HL-60 (cell line): Measurements from ENCODE around the gene TAOK2.

Experiments
- DNase-seq, 2 experiments: peaks; one replicate each; pipeline ENCODE4 v3.0.0-alpha.2; 2010 to 2020; ENCODE audit warnings: low read depth in 1 of 2, low spot score in 1 of 2
- H3K27ac ChIP-seq: fragments of 250-450 bp; sonication (Bioruptor Pico); replicated peaks from 2 replicates; pipeline ENCODE4 v1.5.1; 2020; ENCODE audit warnings: mild to moderate bottlenecking, moderate library complexity
- H3K27me3 ChIP-seq: fragments of 250-450 bp; sonication (Bioruptor Pico); 2 replicates; pipeline ENCODE4 v1.5.1; 2021; ENCODE audit warnings: mild to moderate bottlenecking, moderate library complexity; ENCODE audit not compliant: insufficient read depth, poor library complexity, severe bottlenecking
- H3K4me3 ChIP-seq: replicated peaks from 2 replicates; pipeline ENCODE4 v1.5.1; 2011; ENCODE audit warnings: mild to moderate bottlenecking, control low read depth, low read length; ENCODE audit not compliant: insufficient read depth
- GABPA ChIP-seq: IDR thresholded peaks from 2 replicates; pipeline ENCODE4 v1.6.1; 2012; ENCODE audit warnings: low read depth
- POLR2AphosphoS5 ChIP-seq: IDR thresholded peaks from 2 replicates; pipeline ENCODE4 v1.6.1; 2012; ENCODE audit warnings: low read depth
- SPI1 ChIP-seq: IDR thresholded peaks from 2 replicates; pipeline ENCODE4 v1.6.1; 2012; ENCODE audit warnings: low read depth, mild to moderate bottlenecking, borderline replicate concordance
- TF ChIP-seq, protein P1 (sequence below): IDR thresholded peaks from one replicate; pipeline ENCODE4 v1.5.1; 2011; ENCODE audit warnings: low read length, control low read depth, inconsistent platforms; ENCODE audit not compliant: insufficient read depth
- TF ChIP-seq, protein P2 (sequence below): IDR thresholded peaks from 2 replicates; pipeline ENCODE4 v1.6.1; 2012; ENCODE audit warnings: low read depth; ENCODE audit not compliant: insufficient replicate concordance

The TAOK2 gene

DNA sequence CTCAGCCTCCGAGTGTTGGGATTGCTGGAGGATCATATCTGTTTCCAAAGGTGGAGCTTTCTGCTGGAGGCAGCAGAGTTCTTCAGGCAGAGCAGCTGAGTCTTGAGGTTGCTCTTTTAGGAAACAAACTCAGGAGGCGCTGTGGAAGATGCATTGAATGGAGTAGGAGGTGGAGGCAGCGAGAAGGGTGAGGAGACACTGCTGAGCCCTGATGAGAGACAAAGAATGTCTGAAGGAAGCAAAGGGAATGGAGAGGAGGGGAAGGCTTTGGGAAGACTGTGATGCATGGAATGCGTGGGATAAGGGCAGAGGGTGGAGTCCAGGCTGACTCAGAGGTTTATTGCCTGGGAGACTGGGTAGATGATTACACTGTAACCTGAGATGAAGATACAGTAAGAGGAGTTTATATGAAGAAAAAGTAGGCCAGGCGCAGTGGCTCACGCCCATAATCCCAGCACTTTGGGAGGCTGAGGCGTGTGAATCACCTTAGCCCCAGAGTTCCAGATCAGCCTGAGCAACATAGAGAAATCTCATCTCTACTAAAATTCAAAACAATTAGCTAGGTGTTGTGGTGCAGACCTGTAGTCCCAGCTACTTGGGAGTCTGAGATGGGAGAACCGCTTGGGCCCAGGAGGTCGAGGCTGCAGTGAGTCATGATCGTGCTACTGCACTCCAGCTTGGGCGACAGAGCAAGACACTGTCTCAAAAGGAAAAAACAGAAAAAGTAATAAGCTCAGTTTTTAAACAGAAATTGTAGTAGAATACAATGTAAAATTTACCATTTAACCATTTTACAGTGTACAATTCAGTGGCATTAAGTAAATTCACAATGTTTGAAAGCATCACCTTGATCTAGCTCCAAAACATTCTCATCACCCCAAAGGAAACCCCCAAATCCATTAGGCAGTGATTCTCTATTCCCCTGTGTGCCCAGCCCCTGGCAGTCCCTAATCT lies 29.5 kb upstream of the TAOK2 start:
- no peak for TF ChIP-seq POLR2AphosphoS5
- TF ChIP-seq, protein P1, sequence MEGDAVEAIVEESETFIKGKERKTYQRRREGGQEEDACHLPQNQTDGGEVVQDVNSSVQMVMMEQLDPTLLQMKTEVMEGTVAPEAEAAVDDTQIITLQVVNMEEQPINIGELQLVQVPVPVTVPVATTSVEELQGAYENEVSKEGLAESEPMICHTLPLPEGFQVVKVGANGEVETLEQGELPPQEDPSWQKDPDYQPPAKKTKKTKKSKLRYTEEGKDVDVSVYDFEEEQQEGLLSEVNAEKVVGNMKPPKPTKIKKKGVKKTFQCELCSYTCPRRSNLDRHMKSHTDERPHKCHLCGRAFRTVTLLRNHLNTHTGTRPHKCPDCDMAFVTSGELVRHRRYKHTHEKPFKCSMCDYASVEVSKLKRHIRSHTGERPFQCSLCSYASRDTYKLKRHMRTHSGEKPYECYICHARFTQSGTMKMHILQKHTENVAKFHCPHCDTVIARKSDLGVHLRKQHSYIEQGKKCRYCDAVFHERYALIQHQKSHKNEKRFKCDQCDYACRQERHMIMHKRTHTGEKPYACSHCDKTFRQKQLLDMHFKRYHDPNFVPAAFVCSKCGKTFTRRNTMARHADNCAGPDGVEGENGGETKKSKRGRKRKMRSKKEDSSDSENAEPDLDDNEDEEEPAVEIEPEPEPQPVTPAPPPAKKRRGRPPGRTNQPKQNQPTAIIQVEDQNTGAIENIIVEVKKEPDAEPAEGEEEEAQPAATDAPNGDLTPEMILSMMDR, result no peak
- no peak for DNase-seq
- Histone ChIP-seq H3K27ac (no peak overlapping the region), H3K27me3 (no peaks in the 10 kb centered on the region), H3K4me3 (no peak overlapping the region)

DNA sequence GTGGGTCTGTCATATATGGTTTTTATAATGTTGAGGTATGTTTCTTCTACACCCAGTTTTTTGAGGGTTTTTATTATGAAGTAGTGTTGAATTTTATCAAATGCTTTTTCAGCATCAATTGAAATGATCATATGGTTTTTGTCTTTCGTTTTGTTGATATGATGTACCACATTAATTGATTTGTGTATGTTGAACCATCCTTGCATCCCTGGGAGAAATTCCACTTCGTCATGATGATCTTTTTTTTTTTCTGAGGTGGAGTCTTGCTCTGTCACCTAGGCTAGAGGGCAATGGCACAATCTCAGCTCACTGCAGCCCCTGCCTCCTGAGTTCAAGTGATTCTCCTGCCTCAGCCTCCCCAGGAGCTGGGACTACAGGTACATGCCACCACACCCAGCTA lies 25.8 kb upstream of the TAOK2 start:
- Histone ChIP-seq H3K27ac (no peak overlapping the region), H3K4me3 (no peak overlapping the region), H3K27me3 (no peaks in the 10 kb centered on the region)
- TF ChIP-seq POLR2AphosphoS5, result no peak
- TF ChIP-seq, protein P1, result no peak
- no peak for DNase-seq

DNA sequence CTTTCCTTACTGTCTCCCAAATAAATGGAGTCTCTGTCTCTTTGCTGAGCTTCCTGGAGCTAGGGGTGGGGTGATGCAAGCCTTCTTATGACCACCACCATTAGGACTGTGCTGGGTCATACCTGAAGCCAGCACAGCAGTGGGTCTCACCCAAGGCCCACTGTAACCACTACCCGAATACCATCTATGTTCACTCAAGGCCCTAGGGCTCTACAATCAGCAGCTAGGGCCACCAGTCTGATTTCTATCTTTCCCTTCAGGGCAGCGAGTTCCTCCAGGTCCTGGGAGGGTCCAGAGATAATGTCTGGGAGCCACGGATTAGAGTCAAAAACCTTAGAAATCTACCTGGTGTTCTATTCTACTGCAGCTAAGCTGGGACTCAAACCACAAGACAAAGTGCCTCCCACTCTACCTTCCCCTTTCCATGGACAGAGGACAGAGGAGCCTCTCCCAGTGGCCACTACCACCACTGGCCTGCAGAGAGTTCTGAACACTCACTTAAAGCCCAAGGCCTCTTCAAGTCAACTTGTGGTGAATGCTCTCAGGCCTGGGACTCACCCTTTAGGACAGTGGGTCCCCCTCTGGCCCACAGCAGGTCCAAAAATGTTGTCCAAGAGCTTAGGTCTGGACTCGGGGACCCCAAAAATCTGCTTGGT lies 22.7 kb upstream of the TAOK2 start:
- TF ChIP-seq SPI1, result no peak
- H3K4me3 ChIP-seq, result no peak overlapping the region
- no peak for DNase-seq
- H3K27me3 ChIP-seq, result no peaks in the 10 kb centered on the region
- H3K27ac ChIP-seq, result no peak overlapping the region

DNA sequence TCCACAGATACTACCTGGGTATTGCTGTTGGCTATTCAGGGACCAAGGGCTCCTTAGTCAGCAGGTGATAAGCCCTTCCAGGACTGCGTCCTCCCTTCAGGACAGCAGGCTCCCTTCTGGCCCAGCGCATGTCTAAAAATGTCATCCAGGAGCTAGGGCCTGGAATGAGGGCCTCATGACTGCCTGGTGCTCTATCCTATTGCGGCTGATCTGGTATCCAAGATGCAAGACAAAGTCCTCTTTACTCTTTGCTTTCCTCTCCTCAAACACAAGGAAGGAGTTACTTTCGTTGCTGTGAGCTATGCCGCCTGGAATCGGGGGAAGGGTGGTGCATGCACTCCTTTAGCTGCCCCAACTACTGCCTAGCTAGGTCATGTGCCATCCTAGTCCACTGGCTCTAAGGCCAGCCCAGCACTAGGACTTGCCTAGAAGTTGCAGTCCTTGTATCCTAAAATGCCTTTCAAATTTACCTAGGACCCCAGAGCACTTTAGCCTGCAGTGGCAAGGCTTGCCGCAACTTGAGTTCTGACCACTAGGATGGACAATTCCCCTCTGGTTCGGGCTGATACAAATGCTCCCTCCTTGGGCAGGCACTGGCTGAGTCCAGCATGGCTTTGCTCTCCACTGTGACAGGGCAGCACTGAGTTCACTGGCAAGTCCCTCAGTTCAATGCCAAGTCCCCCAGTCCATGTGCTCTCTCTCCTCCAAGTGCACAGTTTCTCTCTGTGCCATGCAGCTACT lies 21.9 kb upstream of the TAOK2 start:
- Histone ChIP-seq H3K27ac (no peak overlapping the region), H3K4me3 (no peak overlapping the region), H3K27me3 (no peaks in the 10 kb centered on the region)
- TF ChIP-seq, protein P2, sequence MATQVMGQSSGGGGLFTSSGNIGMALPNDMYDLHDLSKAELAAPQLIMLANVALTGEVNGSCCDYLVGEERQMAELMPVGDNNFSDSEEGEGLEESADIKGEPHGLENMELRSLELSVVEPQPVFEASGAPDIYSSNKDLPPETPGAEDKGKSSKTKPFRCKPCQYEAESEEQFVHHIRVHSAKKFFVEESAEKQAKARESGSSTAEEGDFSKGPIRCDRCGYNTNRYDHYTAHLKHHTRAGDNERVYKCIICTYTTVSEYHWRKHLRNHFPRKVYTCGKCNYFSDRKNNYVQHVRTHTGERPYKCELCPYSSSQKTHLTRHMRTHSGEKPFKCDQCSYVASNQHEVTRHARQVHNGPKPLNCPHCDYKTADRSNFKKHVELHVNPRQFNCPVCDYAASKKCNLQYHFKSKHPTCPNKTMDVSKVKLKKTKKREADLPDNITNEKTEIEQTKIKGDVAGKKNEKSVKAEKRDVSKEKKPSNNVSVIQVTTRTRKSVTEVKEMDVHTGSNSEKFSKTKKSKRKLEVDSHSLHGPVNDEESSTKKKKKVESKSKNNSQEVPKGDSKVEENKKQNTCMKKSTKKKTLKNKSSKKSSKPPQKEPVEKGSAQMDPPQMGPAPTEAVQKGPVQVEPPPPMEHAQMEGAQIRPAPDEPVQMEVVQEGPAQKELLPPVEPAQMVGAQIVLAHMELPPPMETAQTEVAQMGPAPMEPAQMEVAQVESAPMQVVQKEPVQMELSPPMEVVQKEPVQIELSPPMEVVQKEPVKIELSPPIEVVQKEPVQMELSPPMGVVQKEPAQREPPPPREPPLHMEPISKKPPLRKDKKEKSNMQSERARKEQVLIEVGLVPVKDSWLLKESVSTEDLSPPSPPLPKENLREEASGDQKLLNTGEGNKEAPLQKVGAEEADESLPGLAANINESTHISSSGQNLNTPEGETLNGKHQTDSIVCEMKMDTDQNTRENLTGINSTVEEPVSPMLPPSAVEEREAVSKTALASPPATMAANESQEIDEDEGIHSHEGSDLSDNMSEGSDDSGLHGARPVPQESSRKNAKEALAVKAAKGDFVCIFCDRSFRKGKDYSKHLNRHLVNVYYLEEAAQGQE, result no peak
- TF ChIP-seq, protein P1, result no peak
- TF ChIP-seq SPI1, result no peak
- no peak for TF ChIP-seq GABPA
- no peak for TF ChIP-seq POLR2AphosphoS5
- DNase-seq, result no peak

DNA sequence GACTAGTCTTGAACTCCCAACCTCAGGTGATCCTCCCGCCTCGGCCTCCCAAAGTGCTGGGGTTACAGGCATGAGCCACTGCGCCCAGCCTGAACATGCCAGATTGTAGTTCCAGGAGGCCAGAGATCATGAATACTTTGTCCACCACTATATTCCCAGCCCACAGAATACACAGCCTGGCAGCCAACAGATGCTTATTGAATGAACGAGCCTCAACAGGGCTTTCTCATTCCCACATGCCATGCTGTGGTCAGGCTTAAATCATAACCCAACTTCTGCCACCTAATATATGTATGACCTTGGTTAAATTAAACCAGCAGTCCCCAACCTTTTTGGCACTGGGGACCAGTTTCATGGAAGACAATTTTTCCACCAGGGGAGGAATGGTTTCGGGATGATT lies 14.9 kb upstream of the TAOK2 start:
- no peaks in the 10 kb centered on the region for H3K27me3 ChIP-seq

More for the DNA sequence above, 14.9 kb upstream of the TAOK2 start:
- no peak for DNase-seq
- no peak overlapping the region for H3K27ac ChIP-seq
- no peak overlapping the region for H3K4me3 ChIP-seq
- TF ChIP-seq, protein P2, result no peak
- no peak for TF ChIP-seq SPI1
